Psoas muscle (tissue), 8 donors: Measurements from ENCODE around the gene ANKRD60. TPM values are rescaled to one million over a fixed set of nuclear protein-coding genes. Genes with fewer than 3 reads are reported as not detected.

ENCODE experiments used
- ATAC-seq, 4 donors: fragments of 200-7000 bp; cut with Tn5 transposase; one replicate each; pipeline ENCODE4 v1.9.1; 2020; ENCODE audit warnings: moderate library complexity in 3 of 4, mild to moderate bottlenecking in 2 of 4
- DNase-seq, 2 donors: peaks; one replicate each; pipeline ENCODE4 v3.0.0-alpha.2; 2020
- H3K27ac ChIP-seq: fragments of 200-600 bp; one replicate; pipeline ENCODE4 v1.8.0; 2022
- H3K27me3 ChIP-seq, 3 donors: fragments of 200-600 bp in 1 of 3; one replicate each; pipeline versions ENCODE4 v1.6.1 to v1.8.0; 2013 to 2022; ENCODE audit warnings: low read length in 2 of 3, mild to moderate bottlenecking in 2 of 3, moderate library complexity in 1 of 3; ENCODE audit not compliant: insufficient read depth in 3 of 3
- H3K36me3 ChIP-seq, 2 donors: fragments of 200-600 bp in 1 of 2; one replicate each; pipeline versions ENCODE4 v1.6.1 to v1.8.0; 2013 to 2022; ENCODE audit warnings: low read depth in 1 of 2, mild to moderate bottlenecking in 1 of 2, moderate library complexity in 1 of 2; ENCODE audit not compliant: insufficient read depth in 1 of 2
- H3K4me1 ChIP-seq: fragments of 200-600 bp; one replicate; pipeline ENCODE4 v1.8.0; 2022
- H3K4me3 ChIP-seq: fragments of 200-600 bp; one replicate; pipeline ENCODE4 v1.8.0; 2022; ENCODE audit warnings: mild to moderate bottlenecking
- H3K9me3 ChIP-seq: fragments of 200-600 bp; one replicate; pipeline ENCODE4 v1.8.0; 2022
- WGBS, 3 donors: extraction: QIAGEN DNeasy Blood & Tissue Kit; methylation state at CpG; one replicate each; pipeline versions ENCODE4 v1.1.6 to v1.1.7; 2013; 5-methylcytosine and 5-hydroxymethylcytosine counted together
- intact Hi-C, 2 donors: fragments of 100-400 bp; cut with DNase I; formaldehyde crosslinking; loops; one replicate each; pipeline versions ENCODE4 v1.11.0 to v1.14.2; 2022
- polyA plus RNA-seq, 3 donors: library from polyadenylated mRNA; stranded (reverse); fragments of 200-250 nt; gene quantifications; one replicate each; pipeline ENCODE4 v1.2.3, GENCODE V29; 2013
- total RNA-seq, 4 donors: library from RNA; stranded (reverse); fragmentation: NEBNext Ultra II Directional in 2 of 4; extraction: Animal tissue kit (Norgen Biotek cat#: 25700) in 2 of 4; gene quantifications; one replicate each; pipeline versions ENCODE4 v1.2.1 to v1.2.4, GENCODE V29; 2021 to 2023
- TF ChIP-seq, protein P1 (sequence below): fragments of 200-600 bp; IDR thresholded peaks from one replicate; pipeline ENCODE4 v1.8.0; 2022; ENCODE audit warnings: antibody characterized with exemption
- donor health status: healthy with polysubstance abuse.
- donor health status: DM: no; HTN: no; CAD: no; lungs with moderate emphysema.
- donor health status: Bipolar disorder and iron deficiency.
- donor health status: healthy.
- donor health status: DM: yes; HTN: yes; CAD: no.
- donor health status: DM: no; HTN: no; CAD: no.
- donor health status: DM: no; HTN: no; CAD: no.
- donor health status: DM: yes; HTN: yes; CAD: no.

The ANKRD60 gene
- total and polyA plus RNA-seq, 7 donors = not detected

DNA sequence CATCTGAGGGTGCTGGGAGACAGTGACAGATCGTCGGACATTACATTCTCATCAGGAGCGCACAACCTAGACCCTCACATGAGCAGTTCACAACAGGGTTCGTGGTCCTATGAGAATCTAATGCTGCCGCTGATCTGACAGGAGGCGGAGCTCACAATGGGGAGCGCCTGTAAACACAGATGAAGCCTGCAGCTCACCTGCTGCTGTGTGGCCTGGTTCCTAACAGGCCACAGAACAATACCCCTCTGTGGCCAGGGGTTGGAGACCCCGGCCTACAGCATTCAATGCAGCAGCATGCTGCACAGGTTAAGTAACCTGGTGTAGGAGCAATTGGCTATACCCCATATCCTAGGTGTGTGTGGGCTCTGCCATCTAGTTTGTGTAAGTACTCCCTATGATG lies 19.5 kb downstream of the ANKRD60 start:
- 77 to 82% (median 79%) methylated on average over 8 of the region's 8 CpGs for WGBS, 3 donors
- no peak for ATAC-seq
- no peaks in the 10 kb centered on the region for H3K9me3 ChIP-seq

DNA sequence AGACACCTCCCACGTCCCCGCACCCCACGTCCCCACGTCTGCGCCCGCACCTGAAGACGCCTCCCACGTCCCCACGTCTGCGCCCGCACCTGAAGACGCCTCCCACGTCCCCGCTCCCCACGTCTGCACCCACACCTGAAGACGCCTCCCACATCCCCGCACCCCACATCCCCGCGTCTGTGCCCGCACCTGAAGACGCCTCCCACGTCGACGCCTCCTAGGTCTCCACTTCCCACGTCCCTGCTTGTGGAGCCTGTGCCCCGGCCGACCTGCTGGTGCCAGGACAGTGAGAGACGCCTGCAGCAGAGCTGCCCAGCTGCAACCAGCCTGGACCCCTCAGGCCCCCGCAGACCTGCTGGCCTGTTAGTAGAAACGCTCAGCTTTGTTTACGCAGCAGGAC lies 22.6 kb downstream of the ANKRD60 start:
- Histone ChIP-seq H3K27me3 (peaks cover 0 to 14% (median 2%) of the 10 kb centered on the region in 3 donors), H3K9me3 (no peaks in the 10 kb centered on the region), H3K4me1 (no peaks in the 10 kb centered on the region), H3K4me3 (no peak overlapping the region), H3K36me3 (no peaks in the 10 kb centered on the region), H3K27ac (no peak overlapping the region)
- 86 to 88% (median 87%) methylated on average over 31 of the region's 31 CpGs for WGBS, 3 donors
- ATAC-seq = no peak
- intact Hi-C loops = loop anchor here in 1 of 2 donors (5.0 kb wide), 1 partner anchor 694 kb away; no protein-coding TSS in a partner anchor
- TF ChIP-seq, protein P1, sequence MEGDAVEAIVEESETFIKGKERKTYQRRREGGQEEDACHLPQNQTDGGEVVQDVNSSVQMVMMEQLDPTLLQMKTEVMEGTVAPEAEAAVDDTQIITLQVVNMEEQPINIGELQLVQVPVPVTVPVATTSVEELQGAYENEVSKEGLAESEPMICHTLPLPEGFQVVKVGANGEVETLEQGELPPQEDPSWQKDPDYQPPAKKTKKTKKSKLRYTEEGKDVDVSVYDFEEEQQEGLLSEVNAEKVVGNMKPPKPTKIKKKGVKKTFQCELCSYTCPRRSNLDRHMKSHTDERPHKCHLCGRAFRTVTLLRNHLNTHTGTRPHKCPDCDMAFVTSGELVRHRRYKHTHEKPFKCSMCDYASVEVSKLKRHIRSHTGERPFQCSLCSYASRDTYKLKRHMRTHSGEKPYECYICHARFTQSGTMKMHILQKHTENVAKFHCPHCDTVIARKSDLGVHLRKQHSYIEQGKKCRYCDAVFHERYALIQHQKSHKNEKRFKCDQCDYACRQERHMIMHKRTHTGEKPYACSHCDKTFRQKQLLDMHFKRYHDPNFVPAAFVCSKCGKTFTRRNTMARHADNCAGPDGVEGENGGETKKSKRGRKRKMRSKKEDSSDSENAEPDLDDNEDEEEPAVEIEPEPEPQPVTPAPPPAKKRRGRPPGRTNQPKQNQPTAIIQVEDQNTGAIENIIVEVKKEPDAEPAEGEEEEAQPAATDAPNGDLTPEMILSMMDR = no peak
- no peak for DNase-seq

More for the DNA sequence above, 19.5 kb downstream of the ANKRD60 start:
- peaks cover 0 to 9% (median 2%) of the 10 kb centered on the region in 3 donors for H3K27me3 ChIP-seq
- no peaks in the 10 kb centered on the region for H3K36me3 ChIP-seq
- no peak for DNase-seq
- H3K4me3 ChIP-seq = no peak overlapping the region
- intact Hi-C loops = loop anchor here (1.0 to 5.0 kb wide), 2 partner anchors 555 to 697 kb away; no protein-coding TSS in a partner anchor
- no peaks in the 10 kb centered on the region for H3K4me1 ChIP-seq
- no peak overlapping the region for H3K27ac ChIP-seq
- TF ChIP-seq, protein P1 = no peak

DNA sequence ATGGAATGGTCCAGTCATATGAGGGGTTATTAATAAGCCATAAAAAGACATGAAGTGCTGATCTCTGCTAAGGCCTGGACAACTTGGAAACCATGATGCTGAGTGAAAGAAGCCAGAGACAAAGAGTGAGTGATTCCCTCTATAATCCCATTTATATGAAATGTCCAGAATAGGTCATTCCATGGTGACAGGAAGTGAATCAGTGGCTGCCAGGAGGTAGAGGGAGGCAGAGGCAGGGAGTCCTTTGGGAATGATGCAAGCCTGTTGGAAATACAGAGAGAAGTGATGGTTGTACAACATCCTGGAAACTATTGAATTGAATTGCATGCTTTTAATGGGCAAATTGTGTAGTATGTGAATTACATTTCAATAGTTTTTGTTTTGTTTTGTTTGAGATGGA lies 26.4 kb downstream of the ANKRD60 start:
- Histone ChIP-seq H3K27ac (no peak overlapping the region), H3K27me3 (peaks cover 0 to 6% (median 2%) of the 10 kb centered on the region in 3 donors), H3K9me3 (no peaks in the 10 kb centered on the region), H3K4me3 (no peak overlapping the region), H3K4me1 (no peaks in the 10 kb centered on the region), H3K36me3 (no peaks in the 10 kb centered on the region)
- ATAC-seq = no peak
- no peak for DNase-seq
- intact Hi-C loops = no loop called here
- TF ChIP-seq, protein P1 = no peak

DNA sequence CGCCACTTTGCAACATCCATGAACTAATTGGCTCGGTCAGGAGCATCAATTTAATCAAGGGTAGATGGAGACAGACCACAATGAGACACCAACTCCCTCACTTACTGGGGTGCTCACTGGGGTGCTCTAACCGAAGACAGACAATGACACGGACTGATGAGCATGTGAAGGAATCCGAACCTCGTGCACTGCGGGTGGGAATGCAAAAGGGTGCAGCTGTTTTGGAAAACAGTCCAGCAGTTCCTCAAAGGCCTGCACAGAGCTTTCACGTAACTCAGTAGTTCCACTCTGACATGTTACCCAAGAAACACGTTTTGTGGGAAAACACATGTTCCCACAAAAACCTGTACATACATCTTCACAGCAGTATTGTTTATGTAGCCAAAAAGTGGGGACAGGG lies 26.8 kb downstream of the ANKRD60 start:
- DNase-seq (no peak), ATAC-seq (no peak)
- no peak overlapping the region for H3K4me3 ChIP-seq
- 49 to 62% (median 56%) methylated on average over 9 of the region's 9 CpGs for WGBS, 3 donors
- intact Hi-C loops = no loop called here
- H3K27me3 ChIP-seq = peaks cover 0 to 6% (median 2%) of the 10 kb centered on the region in 3 donors
- H3K4me1 ChIP-seq = no peaks in the 10 kb centered on the region
- no peak overlapping the region for H3K27ac ChIP-seq
- TF ChIP-seq, protein P1 = no peak
- H3K9me3 ChIP-seq = no peaks in the 10 kb centered on the region
- no peaks in the 10 kb centered on the region for H3K36me3 ChIP-seq

DNA sequence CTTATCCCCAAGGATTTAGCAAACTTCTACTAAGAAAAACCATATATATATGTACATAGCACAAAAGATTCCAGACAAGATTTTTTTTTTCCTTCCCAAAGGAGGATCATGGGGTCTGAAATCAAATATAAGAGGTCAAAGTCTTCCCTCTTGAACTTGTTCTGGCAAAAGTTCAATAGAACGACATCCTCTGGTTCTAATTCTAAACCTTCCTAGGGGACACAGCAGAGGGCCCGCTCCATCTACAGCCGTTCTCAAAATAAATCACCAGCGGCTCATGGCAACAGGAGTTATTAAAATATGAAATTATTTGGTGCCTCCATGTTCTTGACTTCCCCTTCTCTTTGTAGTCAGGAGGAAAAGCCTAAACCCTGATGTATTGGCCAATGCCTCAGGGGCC lies 29.0 kb downstream of the ANKRD60 start:
- 61 to 68% (median 64%) methylated on average over 4 of the region's 4 CpGs for WGBS, 3 donors
- no peak overlapping the region for H3K4me3 ChIP-seq
- ATAC-seq = no peak
- no peaks in the 10 kb centered on the region for H3K9me3 ChIP-seq
- H3K36me3 ChIP-seq = no peaks in the 10 kb centered on the region
- no peaks in the 10 kb centered on the region for H3K4me1 ChIP-seq
- no peak for DNase-seq
- H3K27ac ChIP-seq = no peak overlapping the region
- H3K27me3 ChIP-seq = peaks cover 0 to 6% (median 0%) of the 10 kb centered on the region in 3 donors
- TF ChIP-seq, protein P1 = no peak
- intact Hi-C loops = no loop called here
